ENCODE measurements around the gene PEAK1.

PEAK1 gene

DNA sequence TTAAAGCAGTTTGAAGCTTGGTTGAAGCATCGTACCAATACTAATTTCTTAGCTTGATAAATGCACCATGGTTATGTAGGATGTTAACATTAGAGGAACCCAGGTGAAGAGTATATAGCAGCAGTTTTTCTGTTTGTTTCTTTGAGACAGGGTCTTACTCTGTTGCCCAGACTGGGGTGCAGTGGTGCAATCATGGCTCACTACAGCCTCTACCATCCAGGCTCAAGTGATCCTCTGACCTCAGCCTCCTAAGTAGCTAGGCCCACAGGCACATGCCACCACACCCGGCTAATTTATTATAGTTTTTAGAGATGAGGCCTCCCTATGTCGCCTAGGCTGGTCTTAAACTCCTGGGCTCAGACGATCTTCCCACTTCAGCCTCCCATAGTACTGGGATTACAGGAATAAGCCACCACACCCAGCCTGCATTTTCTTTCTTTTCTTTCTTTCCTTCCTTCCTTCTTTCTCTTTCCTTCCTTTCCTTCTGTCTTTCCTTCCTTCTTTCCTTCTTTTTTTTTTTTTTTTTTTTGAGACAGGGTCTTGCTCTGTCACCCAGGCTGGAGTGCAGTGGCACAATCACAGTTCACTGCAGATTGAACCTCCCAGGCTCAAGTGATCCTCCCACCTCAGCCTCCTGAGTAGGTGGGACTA lies 6.1 kb downstream of the PEAK1 start:
- Histone ChIP-seq H3K9ac (ENCODE audit: low read length) (no peak overlapping the region), H4K20me1 (ENCODE audit: low read depth, low read length) (peaks cover 13% of the 10 kb centered on the region; the same call in 1 of the 2 replicates), H3K9me2 (replicated peaks; ENCODE audit: insufficient read depth, low read length) (no peaks in the 10 kb centered on the region), H3K4me2 (ENCODE audit: low read depth, low read length, poor library complexity, severe bottlenecking) (no peak overlapping the region), H3K4me3 (ENCODE audit: insufficient read depth, low read length, poor library complexity, severe bottlenecking) (no peak overlapping the region), H3K79me2 (ENCODE audit: insufficient read depth, low read length) (peaks cover 2% of the 10 kb centered on the region; the same call in 1 of the 2 replicates), H3K27me3 (ENCODE audit: low read length) (no peaks in the 10 kb centered on the region), H3F3A (ENCODE audit: insufficient read depth) (0 out of 2 replicates have a peak, but pooled peaks cover 5% of the 10 kb centered on the region), H3K36me3 (ENCODE audit: low read length) (no peaks in the 10 kb centered on the region), H3K27ac (ENCODE audit: low read depth, low read length) (no peak overlapping the region), H3K9me3 (ENCODE audit: insufficient read depth, low read length) (no peaks in the 10 kb centered on the region), H2AFZ (ENCODE audit: low read depth, low read length, severe bottlenecking) (no peak overlapping the region)
- TF ChIP-seq EZH2phosphoT487 (conservative IDR thresholded peaks at IDR 0.05; ENCODE audit: low read length) = no peak
- TF ChIP-seq, protein P1, sequence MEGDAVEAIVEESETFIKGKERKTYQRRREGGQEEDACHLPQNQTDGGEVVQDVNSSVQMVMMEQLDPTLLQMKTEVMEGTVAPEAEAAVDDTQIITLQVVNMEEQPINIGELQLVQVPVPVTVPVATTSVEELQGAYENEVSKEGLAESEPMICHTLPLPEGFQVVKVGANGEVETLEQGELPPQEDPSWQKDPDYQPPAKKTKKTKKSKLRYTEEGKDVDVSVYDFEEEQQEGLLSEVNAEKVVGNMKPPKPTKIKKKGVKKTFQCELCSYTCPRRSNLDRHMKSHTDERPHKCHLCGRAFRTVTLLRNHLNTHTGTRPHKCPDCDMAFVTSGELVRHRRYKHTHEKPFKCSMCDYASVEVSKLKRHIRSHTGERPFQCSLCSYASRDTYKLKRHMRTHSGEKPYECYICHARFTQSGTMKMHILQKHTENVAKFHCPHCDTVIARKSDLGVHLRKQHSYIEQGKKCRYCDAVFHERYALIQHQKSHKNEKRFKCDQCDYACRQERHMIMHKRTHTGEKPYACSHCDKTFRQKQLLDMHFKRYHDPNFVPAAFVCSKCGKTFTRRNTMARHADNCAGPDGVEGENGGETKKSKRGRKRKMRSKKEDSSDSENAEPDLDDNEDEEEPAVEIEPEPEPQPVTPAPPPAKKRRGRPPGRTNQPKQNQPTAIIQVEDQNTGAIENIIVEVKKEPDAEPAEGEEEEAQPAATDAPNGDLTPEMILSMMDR (IDR thresholded peaks at IDR 0.05; ENCODE audit: insufficient read depth, low read length, poor library complexity, severe bottlenecking) = no peak

DNA sequence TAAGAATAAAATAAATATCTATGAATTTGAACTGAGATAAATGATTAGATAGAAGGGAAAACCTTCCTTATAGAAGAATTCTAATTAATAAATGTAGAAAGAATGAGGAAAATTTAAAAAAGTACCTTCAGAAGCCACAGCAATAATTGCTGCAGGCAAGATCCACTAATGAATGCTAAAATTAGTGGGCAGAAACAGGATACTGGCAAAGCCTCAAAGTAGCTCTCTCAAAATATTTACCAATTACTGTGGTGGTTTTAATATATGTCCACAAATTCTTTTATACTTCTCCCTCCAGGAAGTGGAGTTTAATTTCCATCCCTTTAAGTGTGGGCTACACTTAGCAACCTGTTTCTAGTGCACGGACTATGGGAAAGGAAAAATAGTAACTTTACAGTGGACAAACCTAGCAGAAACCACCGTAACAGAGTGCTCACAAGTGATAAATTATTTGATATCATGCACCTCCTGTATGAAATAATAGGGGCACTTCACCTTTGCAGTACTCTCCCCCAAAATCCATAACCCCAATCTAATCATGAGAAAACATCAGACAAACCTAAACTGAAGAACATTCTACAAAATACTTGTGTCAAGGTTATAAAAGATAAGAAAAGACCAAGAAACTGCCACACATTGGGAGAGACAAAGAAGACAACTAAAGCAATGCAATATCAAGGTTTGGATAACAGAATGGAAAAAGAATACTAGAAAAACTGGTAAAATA lies 6.8 kb downstream of the PEAK1 start:
- no peak overlapping the region for H3K9ac ChIP-seq (ENCODE audit: low read length)
- H2AFZ ChIP-seq (ENCODE audit: low read depth, low read length, severe bottlenecking) = no peak overlapping the region
- H3K4me2 ChIP-seq (ENCODE audit: low read depth, low read length, poor library complexity, severe bottlenecking) = no peak overlapping the region
- H3K27ac ChIP-seq (ENCODE audit: low read depth, low read length) = no peak overlapping the region
- H4K20me1 ChIP-seq (ENCODE audit: low read depth, low read length) = peaks cover 13% of the 10 kb centered on the region; the same call in 1 of the 2 replicates
- no peak for TF ChIP-seq EZH2phosphoT487 (conservative IDR thresholded peaks at IDR 0.05; ENCODE audit: low read length)
- TF ChIP-seq, protein P1 (IDR thresholded peaks at IDR 0.05; ENCODE audit: insufficient read depth, low read length, poor library complexity, severe bottlenecking) = no peak
- H3K9me3 ChIP-seq (ENCODE audit: insufficient read depth, low read length) = no peaks in the 10 kb centered on the region
- no peaks in the 10 kb centered on the region for H3K36me3 ChIP-seq (ENCODE audit: low read length)
- no peak overlapping the region for H3K4me3 ChIP-seq (ENCODE audit: insufficient read depth, low read length, poor library complexity, severe bottlenecking)
- H3F3A ChIP-seq (ENCODE audit: insufficient read depth) = 0 out of 2 replicates have a peak, but pooled peaks cover 5% of the 10 kb centered on the region
- H3K79me2 ChIP-seq (ENCODE audit: insufficient read depth, low read length) = no peaks in the 10 kb centered on the region
- no peaks in the 10 kb centered on the region for H3K9me2 ChIP-seq (replicated peaks; ENCODE audit: insufficient read depth, low read length)
- H3K27me3 ChIP-seq (ENCODE audit: low read length) = no peaks in the 10 kb centered on the region

DNA sequence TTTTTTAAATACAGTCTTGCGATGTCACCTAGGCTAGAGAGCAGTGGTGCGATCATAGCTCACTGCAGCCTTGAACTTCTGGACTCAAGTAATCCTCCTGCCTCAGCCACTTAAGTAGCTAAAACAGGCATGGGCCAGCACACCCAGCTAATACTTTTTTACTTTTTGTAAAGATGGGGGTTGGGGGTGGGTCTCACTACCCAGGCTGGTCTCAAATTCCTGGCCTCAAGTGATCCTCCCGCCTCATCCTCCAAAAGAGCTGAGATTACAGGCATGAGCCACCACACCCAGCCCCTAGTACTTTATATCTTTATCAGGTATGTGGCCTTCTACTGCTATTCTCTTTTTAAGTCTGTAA lies 8.3 kb downstream of the PEAK1 start:
- Histone ChIP-seq H3K9ac (ENCODE audit: low read length) (no peak overlapping the region), H3K79me2 (ENCODE audit: insufficient read depth, low read length) (no peaks in the 10 kb centered on the region), H3K36me3 (ENCODE audit: low read length) (no peaks in the 10 kb centered on the region), H3K4me3 (ENCODE audit: insufficient read depth, low read length, poor library complexity, severe bottlenecking) (no peak overlapping the region), H3K27ac (ENCODE audit: low read depth, low read length) (no peak overlapping the region), H4K20me1 (ENCODE audit: low read depth, low read length) (peaks cover 13% of the 10 kb centered on the region; the same call in 1 of the 2 replicates), H3K9me2 (replicated peaks; ENCODE audit: insufficient read depth, low read length) (no peaks in the 10 kb centered on the region), H3F3A (ENCODE audit: insufficient read depth) (0 out of 2 replicates have a peak, but pooled peaks cover 5% of the 10 kb centered on the region), H3K9me3 (ENCODE audit: insufficient read depth, low read length) (no peaks in the 10 kb centered on the region), H3K27me3 (ENCODE audit: low read length) (no peaks in the 10 kb centered on the region), H2AFZ (ENCODE audit: low read depth, low read length, severe bottlenecking) (no peak overlapping the region), H3K4me2 (ENCODE audit: low read depth, low read length, poor library complexity, severe bottlenecking) (no peak overlapping the region)
- TF ChIP-seq, protein P1 (IDR thresholded peaks at IDR 0.05; ENCODE audit: insufficient read depth, low read length, poor library complexity, severe bottlenecking) = no peak
- TF ChIP-seq EZH2phosphoT487 (conservative IDR thresholded peaks at IDR 0.05; ENCODE audit: low read length) = no peak

All from SU-DHL-6 (cell line).